Measurements from ENCODE around the gene ZFYVE28. TPM values are rescaled to one million over a fixed set of nuclear protein-coding genes. Genes with fewer than 3 reads are reported as not detected.

Gene ZFYVE28
- total RNA-seq, 1 experiment from 2014 or later: 12.9 TPM

DNA sequence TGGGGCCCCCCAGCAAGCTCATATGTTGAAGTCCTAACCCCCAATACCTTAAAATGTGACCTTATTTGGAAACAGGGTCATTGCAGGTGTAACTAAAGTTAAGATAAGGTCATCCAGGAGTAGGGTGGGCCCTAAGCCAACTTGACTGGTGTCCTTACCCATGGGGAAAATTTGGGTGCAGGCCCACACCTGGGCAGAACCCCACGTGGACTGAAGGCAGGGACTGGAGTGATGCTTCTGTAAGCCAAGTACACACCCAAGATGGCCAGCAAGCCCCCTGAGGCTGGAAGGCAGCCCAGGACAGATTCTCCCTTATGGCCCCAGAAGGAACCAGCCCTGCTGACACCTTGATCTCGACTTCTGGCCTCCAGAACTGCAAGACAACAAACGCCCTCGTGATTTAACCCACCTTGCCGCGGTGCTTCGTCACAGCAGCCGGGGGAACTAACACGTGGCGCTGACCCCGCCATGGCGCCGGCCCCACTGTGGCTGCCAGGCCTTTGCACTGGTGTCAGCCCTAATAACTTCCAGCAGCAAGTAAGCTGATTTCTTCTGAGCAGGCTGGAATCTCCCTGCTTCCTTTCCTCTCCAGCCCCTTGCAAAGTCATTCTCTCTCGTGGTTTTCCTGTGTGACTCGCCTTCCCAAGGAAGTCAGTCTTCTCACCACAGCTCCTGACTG lies 133.4 kb downstream of the ZFYVE28 start:
- no peaks in the 10 kb centered on the region; the same call in 1 of the 2 replicates for H3F3A ChIP-seq (ENCODE audit: insufficient read depth, low read depth)
- intact Hi-C loops (cut with micrococcal nuclease; ENCODE audit: unreplicated experiment): no loop called here
- H3K27me3 ChIP-seq (ENCODE audit: insufficient read depth, low read depth): peaks cover 36% of the 10 kb centered on the region
- TF ChIP-seq, protein P1, sequence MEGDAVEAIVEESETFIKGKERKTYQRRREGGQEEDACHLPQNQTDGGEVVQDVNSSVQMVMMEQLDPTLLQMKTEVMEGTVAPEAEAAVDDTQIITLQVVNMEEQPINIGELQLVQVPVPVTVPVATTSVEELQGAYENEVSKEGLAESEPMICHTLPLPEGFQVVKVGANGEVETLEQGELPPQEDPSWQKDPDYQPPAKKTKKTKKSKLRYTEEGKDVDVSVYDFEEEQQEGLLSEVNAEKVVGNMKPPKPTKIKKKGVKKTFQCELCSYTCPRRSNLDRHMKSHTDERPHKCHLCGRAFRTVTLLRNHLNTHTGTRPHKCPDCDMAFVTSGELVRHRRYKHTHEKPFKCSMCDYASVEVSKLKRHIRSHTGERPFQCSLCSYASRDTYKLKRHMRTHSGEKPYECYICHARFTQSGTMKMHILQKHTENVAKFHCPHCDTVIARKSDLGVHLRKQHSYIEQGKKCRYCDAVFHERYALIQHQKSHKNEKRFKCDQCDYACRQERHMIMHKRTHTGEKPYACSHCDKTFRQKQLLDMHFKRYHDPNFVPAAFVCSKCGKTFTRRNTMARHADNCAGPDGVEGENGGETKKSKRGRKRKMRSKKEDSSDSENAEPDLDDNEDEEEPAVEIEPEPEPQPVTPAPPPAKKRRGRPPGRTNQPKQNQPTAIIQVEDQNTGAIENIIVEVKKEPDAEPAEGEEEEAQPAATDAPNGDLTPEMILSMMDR (conservative IDR thresholded peaks at IDR 0.05): no peak
- no peak for TF ChIP-seq EZH2 (IDR thresholded peaks at IDR 0.05; ENCODE audit: low read depth)
- H2AFZ ChIP-seq: no peak overlapping the region
- no peaks in the 10 kb centered on the region for H3K79me2 ChIP-seq (ENCODE audit: low read depth)
- no peaks in the 10 kb centered on the region for H3K4me1 ChIP-seq (replicated peaks; ENCODE audit: insufficient read depth)
- H4K20me1 ChIP-seq (ENCODE audit: insufficient read depth): no peaks in the 10 kb centered on the region
- no TSS peak for BruUV-seq (replicated peaks)
- no peak overlapping the region for H3K4me2 ChIP-seq
- no peak for DNase-seq
- no peak overlapping the region for H3K4me3 ChIP-seq
- ChIA-PET CTCF (no interaction called here), POLR2A (ENCODE audit: unreplicated experiment) (no interaction called here)
- H3K27ac ChIP-seq: no peak overlapping the region
- no peaks in the 10 kb centered on the region for H3K9me3 ChIP-seq (ENCODE audit: insufficient read depth, low read depth)
- no peaks in the 10 kb centered on the region for H3K36me3 ChIP-seq (ENCODE audit: low read depth)
- H3K9me2 ChIP-seq (ENCODE audit: insufficient read depth): no peaks in the 10 kb centered on the region

DNA sequence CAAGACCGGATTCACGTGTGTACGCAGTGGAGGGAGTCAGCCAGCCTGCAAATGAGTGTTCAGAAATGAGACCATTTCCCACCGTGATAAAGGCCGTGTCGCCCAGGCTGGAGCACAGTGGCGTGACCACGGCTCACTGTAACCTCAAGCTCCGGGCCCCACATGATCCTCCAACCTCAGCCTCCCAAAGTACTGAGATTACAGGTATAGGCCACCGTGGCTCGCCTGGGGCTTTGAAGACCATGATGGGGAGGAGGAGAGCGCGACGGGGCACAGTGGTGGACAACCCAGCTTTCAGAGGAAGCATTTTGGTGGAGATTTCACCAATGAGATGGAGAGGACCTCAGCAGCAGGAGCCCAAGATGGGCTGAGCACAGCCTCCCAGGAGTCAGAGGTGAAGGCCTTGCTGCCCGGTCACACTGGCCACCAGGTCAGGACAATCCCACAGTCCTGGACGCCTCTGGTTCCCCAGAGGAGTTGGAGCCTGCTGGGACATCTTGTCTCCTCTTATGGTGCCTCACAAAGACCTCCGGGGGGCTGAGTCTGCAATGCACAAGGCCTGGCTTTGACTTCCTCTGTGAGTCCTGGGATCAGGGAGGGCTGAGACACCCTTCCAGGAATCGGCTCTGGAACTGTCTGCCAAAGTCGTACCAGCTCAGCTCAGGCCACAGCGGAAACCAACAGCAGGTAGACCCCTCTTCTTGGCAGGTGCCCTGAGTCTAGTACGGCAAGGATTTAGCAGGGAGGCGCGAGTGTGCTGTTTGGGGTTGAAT lies 134.1 kb downstream of the ZFYVE28 start:
- TF ChIP-seq EZH2 (IDR thresholded peaks at IDR 0.05; ENCODE audit: low read depth): no peak
- TF ChIP-seq, protein P1 (conservative IDR thresholded peaks at IDR 0.05): no peak
- ChIA-PET POLR2A (ENCODE audit: unreplicated experiment) (no interaction called here), CTCF (no interaction called here)
- BruUV-seq (replicated peaks): no TSS peak
- H3K4me2 ChIP-seq: no peak overlapping the region
- no peak for DNase-seq
- peaks cover 41% of the 10 kb centered on the region for H3K27me3 ChIP-seq (ENCODE audit: insufficient read depth, low read depth)
- intact Hi-C loops (cut with micrococcal nuclease; ENCODE audit: unreplicated experiment): no loop called here
- H3K27ac ChIP-seq: no peak overlapping the region
- H3K9me3 ChIP-seq (ENCODE audit: insufficient read depth, low read depth): no peaks in the 10 kb centered on the region
- no peaks in the 10 kb centered on the region for H3K9me2 ChIP-seq (ENCODE audit: insufficient read depth)
- H3K79me2 ChIP-seq (ENCODE audit: low read depth): no peaks in the 10 kb centered on the region
- H3K4me3 ChIP-seq: no peak overlapping the region
- no peaks in the 10 kb centered on the region for H3K36me3 ChIP-seq (ENCODE audit: low read depth)
- no peaks in the 10 kb centered on the region for H3K4me1 ChIP-seq (replicated peaks; ENCODE audit: insufficient read depth)
- H3F3A ChIP-seq (ENCODE audit: insufficient read depth, low read depth): no peaks in the 10 kb centered on the region; the same call in 1 of the 2 replicates
- no peaks in the 10 kb centered on the region for H4K20me1 ChIP-seq (ENCODE audit: insufficient read depth)
- H2AFZ ChIP-seq: no peak overlapping the region

DNA sequence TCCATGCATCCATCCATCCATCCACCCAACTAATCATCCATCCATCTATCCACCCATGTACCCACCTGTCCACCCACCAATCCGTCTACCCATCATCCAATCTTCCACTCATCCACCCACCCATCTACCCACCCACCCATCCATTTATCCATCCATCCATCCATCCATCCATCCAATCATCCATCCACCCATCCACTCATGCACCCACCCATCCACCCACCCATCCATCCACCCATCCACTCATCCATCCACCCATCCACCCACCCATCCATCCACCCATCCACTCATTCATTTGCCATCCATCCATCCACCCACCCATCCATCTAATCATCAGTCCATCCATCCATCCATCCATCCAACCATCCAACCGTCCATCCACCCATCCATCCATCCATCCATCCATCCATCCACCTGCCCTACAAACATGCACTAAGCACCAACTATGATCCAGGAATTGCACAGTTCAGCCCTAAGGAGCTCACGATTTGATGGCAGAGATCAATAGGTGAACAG lies 135.2 kb downstream of the ZFYVE28 start:
- Histone ChIP-seq H3K4me1 (replicated peaks; ENCODE audit: insufficient read depth) (no peaks in the 10 kb centered on the region), H3K4me2 (no peak overlapping the region), H2AFZ (no peak overlapping the region), H3K79me2 (ENCODE audit: low read depth) (no peaks in the 10 kb centered on the region), H3K27me3 (ENCODE audit: insufficient read depth, low read depth) (peaks cover 40% of the 10 kb centered on the region), H3K9me3 (ENCODE audit: insufficient read depth, low read depth) (no peaks in the 10 kb centered on the region), H3K36me3 (ENCODE audit: low read depth) (no peaks in the 10 kb centered on the region), H4K20me1 (ENCODE audit: insufficient read depth) (no peaks in the 10 kb centered on the region), H3F3A (ENCODE audit: insufficient read depth, low read depth) (no peaks in the 10 kb centered on the region; the same call in 1 of the 2 replicates), H3K27ac (no peak overlapping the region), H3K4me3 (no peak overlapping the region), H3K9me2 (ENCODE audit: insufficient read depth) (no peaks in the 10 kb centered on the region)
- CTCF ChIA-PET: no interaction called here
- intact Hi-C loops (cut with micrococcal nuclease; ENCODE audit: unreplicated experiment): no loop called here
- DNase-seq: no peak
- POLR2A ChIA-PET (ENCODE audit: unreplicated experiment): no interaction called here
- TF ChIP-seq, protein P1 (conservative IDR thresholded peaks at IDR 0.05): no peak
- no peak for TF ChIP-seq EZH2 (IDR thresholded peaks at IDR 0.05; ENCODE audit: low read depth)
- BruUV-seq (replicated peaks): no TSS peak
